ENCODE measurements around the gene SYNGR3. TPM values are rescaled to one million over a fixed set of nuclear protein-coding genes. Genes with fewer than 3 reads are reported as not detected.

SYNGR3 gene
- total RNA-seq, 4 donors from 2014 or later, result 2.7 to 4.8 (median 2.9) TPM; not detected in 1

DNA sequence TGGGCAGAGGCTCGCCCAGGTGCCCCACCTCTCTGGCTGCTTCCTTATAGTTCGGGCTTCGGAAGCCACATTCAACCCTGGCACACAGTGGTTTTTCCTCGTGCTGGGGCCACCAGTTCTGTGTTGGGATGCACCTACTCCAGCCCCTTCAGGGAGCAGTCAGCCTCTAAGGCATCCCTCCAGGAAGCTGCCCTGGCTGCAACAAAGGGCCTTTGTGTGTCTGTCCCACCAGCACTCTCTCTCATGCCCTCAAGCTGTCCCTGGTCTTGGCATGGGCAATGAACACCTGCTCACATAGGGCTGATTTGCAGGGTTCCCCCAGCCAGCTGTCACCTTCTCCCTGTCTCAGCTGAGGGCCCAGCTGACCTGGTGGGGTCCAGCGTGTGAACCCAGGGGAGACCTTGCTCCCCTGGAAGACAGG lies 7.7 kb upstream of the SYNGR3 start:
- peak; percentile 78 for DNase-seq
- WGBS, 2 donors (ENCODE audit: low coverage in 1 of 2), result 49% methylated on average over 5 of the region's 5 CpGs; no CpG with 5 or more reads in 1 of the 2 donors
- Histone ChIP-seq H3K27ac (peak overlapping the region; percentile 91 to 95 (median 93)), H3K9me3 (no peaks in the 10 kb centered on the region), H3K36me3 (peaks cover 0 to 14% (median 2%) of the 10 kb centered on the region in 4 donors), H3K27me3 (peaks cover 44% of the 10 kb centered on the region), H3K4me3 (no peak overlapping the region), H3K4me1 (peaks cover 22 to 66% (median 60%) of the 10 kb centered on the region in 4 donors)
- in situ Hi-C loops (cut with MboI; ENCODE audit: low pct_ligation_motif_present in 1 of 4, low pct_unique_long_range_greater_than_20kb in 1 of 4, low sequenced_read_pairs in 3 of 4), result no loop called here
- TF ChIP-seq POLR2AphosphoS5 (IDR thresholded peaks at IDR 0.05), result peak in 2 of 3 donors; percentile 60 to 64
- no peak for TF ChIP-seq EP300 (IDR thresholded peaks at IDR 0.05; ENCODE audit: low read depth)
- TF ChIP-seq POLR2A (IDR thresholded peaks at IDR 0.05), result peak; percentile 28
- TF ChIP-seq, protein P1, sequence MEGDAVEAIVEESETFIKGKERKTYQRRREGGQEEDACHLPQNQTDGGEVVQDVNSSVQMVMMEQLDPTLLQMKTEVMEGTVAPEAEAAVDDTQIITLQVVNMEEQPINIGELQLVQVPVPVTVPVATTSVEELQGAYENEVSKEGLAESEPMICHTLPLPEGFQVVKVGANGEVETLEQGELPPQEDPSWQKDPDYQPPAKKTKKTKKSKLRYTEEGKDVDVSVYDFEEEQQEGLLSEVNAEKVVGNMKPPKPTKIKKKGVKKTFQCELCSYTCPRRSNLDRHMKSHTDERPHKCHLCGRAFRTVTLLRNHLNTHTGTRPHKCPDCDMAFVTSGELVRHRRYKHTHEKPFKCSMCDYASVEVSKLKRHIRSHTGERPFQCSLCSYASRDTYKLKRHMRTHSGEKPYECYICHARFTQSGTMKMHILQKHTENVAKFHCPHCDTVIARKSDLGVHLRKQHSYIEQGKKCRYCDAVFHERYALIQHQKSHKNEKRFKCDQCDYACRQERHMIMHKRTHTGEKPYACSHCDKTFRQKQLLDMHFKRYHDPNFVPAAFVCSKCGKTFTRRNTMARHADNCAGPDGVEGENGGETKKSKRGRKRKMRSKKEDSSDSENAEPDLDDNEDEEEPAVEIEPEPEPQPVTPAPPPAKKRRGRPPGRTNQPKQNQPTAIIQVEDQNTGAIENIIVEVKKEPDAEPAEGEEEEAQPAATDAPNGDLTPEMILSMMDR (IDR thresholded peaks at IDR 0.05), result no peak
- intact Hi-C loops (cut with DNase I; ENCODE audit: low total_unique reads), result loop anchor here (10.0 kb wide), 1 partner anchor 683 kb away; no protein-coding TSS in a partner anchor

- Histone ChIP-seq H3K27ac (peak overlapping the region; percentile 91 to 95 (median 93)), H3K4me3 (peak overlapping the region in 3 of 4 donors; percentile 74 to 90 (median 89)), H3K9me3 (no peaks in the 10 kb centered on the region), H3K27me3 (peaks cover 39% of the 10 kb centered on the region), H3K4me1 (peaks cover 22 to 66% (median 60%) of the 10 kb centered on the region in 4 donors), H3K36me3 (peaks cover 0 to 8% (median 2%) of the 10 kb centered on the region in 4 donors)
- intact Hi-C loops (cut with DNase I; ENCODE audit: low total_unique reads) (loop anchor here (10.0 kb wide), 1 partner anchor 682 kb away; no protein-coding TSS in a partner anchor), in situ Hi-C loops (cut with MboI; ENCODE audit: low pct_ligation_motif_present in 1 of 4, low pct_unique_long_range_greater_than_20kb in 1 of 4, low sequenced_read_pairs in 3 of 4) (no loop called here)
- DNase-seq, result no peak
- TF ChIP-seq POLR2AphosphoS5 (IDR thresholded peaks at IDR 0.05) (no peak), EP300 (IDR thresholded peaks at IDR 0.05; ENCODE audit: low read depth) (no peak)
- TF ChIP-seq, protein P1 (IDR thresholded peaks at IDR 0.05), result peak in 1 of 5 experiments; percentile 3
- WGBS, 2 donors (ENCODE audit: low coverage in 1 of 2), result 28 to 40% methylated on average over 1 to 19 of the region's 19 CpGs
These were observed 6.7 kb upstream of the SYNGR3 start for GRCh38 chr16:1982991-1983543.

- peak within 1 kb of the TSS; percentile 91 to 95 (median 93) for H3K27ac ChIP-seq
- DNase-seq, result peak; percentile 92
- H3K27me3 ChIP-seq, result peaks cover 37% of the 10 kb centered on the region
- in situ Hi-C loops (cut with MboI; ENCODE audit: low pct_ligation_motif_present in 1 of 4, low pct_unique_long_range_greater_than_20kb in 1 of 4, low sequenced_read_pairs in 3 of 4) (no loop called here), intact Hi-C loops (cut with DNase I; ENCODE audit: low total_unique reads) (loop anchor here (10.0 kb wide), 1 partner anchor 681 kb away; no protein-coding TSS in a partner anchor)
- H3K4me1 ChIP-seq, result peaks cover 22 to 62% (median 57%) of the 10 kb centered on the region in 4 donors
- peaks cover 0 to 7% (median 0%) of the 10 kb centered on the region in 4 donors for H3K36me3 ChIP-seq
- WGBS, 2 donors (ENCODE audit: low coverage in 1 of 2), result 1% methylated on average over 37 of the region's 109 CpGs; no CpG with 5 or more reads in 1 of the 2 donors
- H3K9me3 ChIP-seq, result no peaks in the 10 kb centered on the region
- TF ChIP-seq POLR2A (IDR thresholded peaks at IDR 0.05), result peak; percentile 71
- TF ChIP-seq POLR2AphosphoS5 (IDR thresholded peaks at IDR 0.05), result peak in 2 of 3 donors; percentile 72 to 76
- TF ChIP-seq EP300 (IDR thresholded peaks at IDR 0.05; ENCODE audit: low read depth), result no peak
- TF ChIP-seq, protein P1 (IDR thresholded peaks at IDR 0.05), result peak in 4 of 5 experiments; percentile 24 to 45 (median 30)
- peak within 1 kb of the TSS; percentile 58 to 90 (median 82) for H3K4me3 ChIP-seq
These were observed 6.0 kb upstream of the SYNGR3 start, which contains the start of gene GFER for GRCh38 chr16:1983544-1984346. Gene GFER (plus strand): TSS chr16:1984193. CDS start chr16:1984219, 26 bp downstream.
